ENCODE measurements around the gene CEP43.

CEP43 gene

DNA sequence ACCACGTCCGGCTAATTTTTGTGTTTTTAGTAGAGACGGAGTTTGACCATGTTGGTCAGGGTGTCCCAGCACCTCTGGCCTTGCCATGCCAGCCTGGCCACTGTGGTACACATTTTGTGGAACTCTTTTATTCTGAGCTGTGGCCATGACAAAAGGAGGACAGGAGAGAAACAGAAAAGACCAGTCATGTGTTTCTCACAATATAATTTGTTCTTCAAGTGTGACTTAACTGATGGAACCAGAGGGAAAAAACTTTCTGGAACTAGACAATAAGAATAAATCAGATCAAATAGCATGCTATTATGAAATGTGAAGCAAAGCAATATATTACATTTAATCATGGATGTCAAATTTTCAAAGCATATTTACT, 38.6 kb upstream of the CEP43 start:
- in situ Hi-C loops (cut with MboI; ENCODE audit: low sequenced_read_pairs): no loop called here

DNA sequence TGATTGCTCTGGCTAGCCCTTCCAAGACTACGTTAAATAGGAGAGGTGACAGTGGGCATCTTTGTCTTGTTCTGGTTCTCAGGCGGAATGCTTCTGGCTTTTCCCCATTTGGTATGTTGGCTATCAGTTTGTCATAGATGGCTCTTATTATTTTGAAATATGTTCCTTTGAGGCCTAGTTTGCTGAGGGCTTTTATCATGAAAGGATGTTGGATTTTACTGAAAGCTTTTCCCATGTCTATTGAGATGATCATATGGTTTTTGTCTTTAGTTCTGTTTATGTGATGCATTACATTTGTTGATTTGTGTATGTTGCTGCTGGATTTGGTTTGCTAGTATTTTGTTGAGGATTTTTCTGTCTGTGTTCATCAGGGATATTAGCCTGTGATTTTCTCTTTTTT, 32.9 kb upstream of the CEP43 start:
- in situ Hi-C loops (cut with MboI; ENCODE audit: low sequenced_read_pairs): no loop called here

DNA sequence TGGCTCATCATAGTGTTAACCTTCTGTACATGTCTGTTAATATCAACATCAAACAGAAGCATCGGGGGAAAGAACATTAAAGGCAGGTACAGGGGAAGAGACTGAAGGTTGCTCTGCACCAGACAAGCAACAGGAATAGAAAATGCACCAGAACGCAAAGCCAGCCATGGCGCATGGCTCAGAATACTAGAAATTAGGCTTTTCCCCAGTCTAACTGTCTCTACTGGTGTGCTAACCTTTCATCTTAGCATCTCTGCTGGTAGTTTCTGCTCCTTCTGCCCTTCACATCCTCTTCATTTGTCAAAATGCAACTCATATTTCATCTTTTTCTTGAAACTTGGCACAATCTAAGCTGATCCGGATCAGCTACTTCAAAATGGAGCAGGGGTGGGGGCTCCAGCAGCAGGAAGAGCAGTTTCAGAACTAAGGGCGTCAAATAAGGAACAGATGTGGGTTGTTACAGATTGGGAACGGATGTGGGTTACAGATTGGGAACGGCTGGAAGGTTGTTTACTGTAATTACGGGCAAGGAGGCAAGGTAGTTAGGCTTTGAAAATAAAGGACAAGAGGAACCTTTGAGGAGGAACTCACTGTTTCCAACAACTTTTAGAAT, 29.7 kb upstream of the CEP43 start:
- in situ Hi-C loops (cut with MboI; ENCODE audit: low sequenced_read_pairs): no loop called here

DNA sequence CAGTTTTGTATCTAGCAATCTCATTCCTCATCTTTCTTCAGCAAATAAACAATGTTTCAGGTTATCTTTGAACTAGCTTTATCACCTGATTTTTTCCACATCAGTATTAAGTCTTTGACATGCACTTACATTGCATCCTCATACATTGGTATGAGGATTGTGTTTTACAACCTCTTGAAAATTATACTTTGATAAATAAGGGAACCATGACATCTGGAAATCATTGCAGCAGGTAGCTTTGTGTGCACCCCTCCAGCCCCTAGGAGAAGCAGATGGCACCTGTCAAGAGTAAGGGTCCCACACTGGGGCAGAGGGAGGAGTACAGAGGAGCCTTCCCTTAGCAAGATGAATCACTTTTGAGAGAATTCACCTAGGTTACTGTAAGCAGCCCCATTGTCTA, 29.1 kb upstream of the CEP43 start:
- in situ Hi-C loops (cut with MboI; ENCODE audit: low sequenced_read_pairs): no loop called here

DNA sequence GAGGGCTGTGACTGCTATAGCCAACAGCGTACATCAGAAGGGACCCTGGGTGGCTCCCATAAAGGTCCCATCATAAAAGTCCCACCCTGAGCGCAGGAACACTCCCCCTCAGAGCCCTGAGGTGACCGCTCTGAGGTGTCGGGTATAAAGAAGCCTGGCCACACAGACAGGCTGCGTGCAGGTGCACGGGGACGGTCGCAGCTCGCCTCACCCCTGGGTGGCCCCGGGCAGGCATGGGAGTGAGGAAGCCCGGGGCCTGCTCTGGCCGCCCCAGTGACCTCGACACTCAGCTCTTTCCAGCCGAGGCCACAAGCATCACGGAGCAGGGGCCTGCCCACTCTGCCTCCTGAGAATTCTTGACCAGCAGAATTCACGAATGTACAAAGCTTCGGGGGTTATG, 28.4 kb upstream of the CEP43 start:
- in situ Hi-C loops (cut with MboI; ENCODE audit: low sequenced_read_pairs): no loop called here

DNA sequence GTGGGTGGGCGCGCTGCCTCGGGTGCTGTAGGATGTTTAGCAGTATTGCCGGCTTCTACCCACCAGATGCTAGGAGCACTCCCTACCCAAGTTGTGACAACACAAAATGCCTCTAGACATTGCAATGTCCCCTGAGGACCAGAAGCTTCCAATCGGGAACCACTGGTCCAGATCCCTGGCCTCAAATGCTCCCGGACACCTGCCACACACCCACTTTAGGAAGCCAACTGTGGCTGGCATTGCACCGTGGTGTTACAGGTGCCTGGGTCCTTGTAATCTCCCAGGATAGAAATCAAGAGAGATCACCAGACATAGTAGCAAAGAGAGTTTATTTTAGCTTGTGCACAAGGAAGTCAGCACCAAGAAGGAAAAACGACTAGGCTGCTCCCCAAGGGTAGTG, 27.9 kb upstream of the CEP43 start:
- in situ Hi-C loops (cut with MboI; ENCODE audit: low sequenced_read_pairs): no loop called here

DNA sequence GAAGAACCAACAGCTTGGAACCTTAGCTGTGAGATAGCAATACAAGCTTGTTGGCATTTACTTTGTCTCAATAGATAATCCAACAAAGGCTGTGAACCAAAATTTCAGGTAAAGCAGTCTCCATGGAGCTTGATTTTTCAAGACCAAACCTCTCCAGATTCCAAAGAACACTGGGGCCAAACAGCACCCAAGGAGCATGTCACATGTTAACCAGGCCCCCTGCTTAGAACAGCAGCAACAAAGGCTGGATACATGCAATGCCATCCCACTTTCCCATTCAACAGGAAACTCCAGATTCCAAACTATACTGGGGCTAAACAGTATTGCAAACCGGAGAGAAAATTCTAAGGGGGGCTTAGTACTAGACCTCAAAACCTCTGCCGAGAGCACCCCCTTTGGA, 27.1 kb upstream of the CEP43 start:
- in situ Hi-C loops (cut with MboI; ENCODE audit: low sequenced_read_pairs): no loop called here

DNA sequence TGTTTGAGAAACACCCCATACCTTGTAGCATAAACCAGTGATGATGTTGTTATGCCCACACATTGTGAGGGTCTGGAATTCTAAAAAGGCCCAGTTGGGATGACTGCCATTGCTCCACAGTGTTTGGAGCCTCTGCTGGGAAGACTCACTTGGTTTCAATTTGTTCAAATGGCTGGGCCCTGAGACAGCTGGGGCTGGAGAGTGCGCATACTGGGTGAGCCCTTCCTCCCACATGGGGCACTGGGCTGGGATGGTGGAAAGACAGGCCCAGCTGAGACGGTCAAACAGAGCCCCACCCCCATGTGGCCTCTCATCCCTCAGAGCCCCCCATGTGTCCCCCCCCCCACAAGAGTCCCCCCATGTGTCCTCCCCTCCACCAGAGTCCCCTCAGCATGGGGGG, 22.6 kb upstream of the CEP43 start:
- in situ Hi-C loops (cut with MboI; ENCODE audit: low sequenced_read_pairs): no loop called here

DNA sequence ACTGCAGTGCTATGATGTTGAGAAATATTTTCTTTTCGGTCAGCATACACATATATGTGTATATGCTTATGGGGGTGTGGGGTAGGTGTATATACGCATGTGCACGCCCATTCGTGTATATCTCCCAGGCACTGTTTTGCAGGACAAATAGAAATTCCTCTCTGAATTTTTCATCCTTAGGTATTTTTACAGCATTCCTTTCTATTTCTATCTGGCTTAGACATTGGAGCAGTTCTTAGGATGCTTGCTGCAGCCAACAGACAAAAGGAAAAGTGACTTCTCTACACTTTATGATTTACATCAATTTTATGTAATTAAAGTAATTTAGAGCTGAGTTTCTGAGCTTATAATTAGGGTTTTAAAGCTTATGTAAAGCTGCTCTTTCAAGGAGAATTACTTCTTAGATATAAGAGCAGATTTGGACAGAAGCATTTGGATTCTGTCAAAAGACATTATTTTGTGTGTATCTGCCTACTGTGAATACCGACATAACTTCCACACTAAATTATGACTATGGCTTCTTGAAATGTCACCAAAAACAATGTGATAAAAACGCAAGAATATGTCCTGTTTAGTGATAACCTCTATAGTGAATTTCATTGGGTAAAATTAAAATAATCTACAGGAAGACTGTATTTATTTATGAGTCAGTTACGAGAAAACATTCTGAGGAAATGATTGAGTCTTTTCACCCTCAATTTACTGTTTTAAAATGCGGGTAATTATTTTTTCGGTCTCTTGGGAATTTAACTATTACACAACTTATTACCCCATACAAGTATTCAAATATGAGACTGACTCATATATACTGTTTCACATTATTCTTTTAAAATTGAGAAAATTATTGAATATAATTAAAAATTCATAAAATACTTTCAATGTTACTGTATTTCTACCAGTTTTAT, 21.3 kb upstream of the CEP43 start:
- in situ Hi-C loops (cut with MboI; ENCODE audit: low sequenced_read_pairs): no loop called here

DNA sequence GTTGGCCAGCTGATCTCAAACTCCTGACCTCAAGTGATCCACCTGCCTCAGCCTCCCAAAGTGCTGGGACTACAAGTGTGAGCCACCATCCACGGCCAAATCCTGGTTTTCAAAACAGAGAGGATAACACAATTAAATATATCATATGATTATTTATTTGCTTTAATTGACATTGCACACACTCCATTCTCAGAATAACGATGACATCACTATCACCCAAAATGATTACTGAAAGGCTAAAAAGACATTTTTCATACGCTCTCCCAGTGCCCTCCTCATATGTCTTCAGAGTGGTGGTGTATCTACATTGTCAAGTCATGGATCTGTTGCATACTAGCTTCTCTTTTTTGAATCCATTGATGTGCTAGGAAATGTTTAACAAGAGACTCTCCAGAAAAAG, 18.5 kb upstream of the CEP43 start:
- in situ Hi-C loops (cut with MboI; ENCODE audit: low sequenced_read_pairs): no loop called here

DNA sequence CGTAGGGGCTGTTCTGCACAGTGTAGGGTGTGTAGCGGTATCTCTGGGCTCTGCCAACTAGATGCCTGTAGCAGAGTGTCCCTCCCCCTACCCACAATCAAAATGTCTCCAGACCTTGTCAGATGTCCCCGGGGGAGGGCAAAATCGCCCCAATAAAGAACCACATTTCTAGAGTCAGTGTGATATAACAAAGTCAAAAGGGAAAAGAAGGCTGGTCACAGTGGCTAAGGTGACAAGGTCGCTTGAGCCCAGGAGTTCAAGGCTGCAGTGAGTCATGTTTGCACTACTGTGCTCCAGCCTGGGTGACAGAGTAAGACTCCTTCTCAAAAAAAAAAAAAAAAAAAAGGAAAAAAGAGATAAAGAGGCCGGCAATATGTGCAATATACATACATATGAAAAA, 11.7 kb upstream of the CEP43 start:
- in situ Hi-C loops (cut with MboI; ENCODE audit: low sequenced_read_pairs): no loop called here

DNA sequence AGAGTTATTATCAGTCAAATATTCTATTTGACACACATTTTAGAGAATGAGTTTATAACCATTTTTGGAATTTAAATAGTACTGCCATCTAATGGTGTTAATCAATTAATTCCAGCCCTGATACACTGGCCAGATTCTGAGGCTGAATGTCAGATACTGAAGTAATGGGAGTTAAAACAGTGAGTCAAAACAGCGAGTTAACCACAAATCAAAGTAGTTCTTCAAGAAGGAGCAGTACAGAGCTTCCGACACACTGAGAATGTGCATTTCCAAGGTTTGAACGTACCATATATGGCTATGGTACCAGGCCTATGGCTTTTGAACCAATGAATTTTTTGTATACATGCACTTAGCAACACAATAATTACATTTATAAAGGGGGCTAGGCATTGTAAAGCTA, 11.3 kb upstream of the CEP43 start:
- in situ Hi-C loops (cut with MboI; ENCODE audit: low sequenced_read_pairs): no loop called here

DNA sequence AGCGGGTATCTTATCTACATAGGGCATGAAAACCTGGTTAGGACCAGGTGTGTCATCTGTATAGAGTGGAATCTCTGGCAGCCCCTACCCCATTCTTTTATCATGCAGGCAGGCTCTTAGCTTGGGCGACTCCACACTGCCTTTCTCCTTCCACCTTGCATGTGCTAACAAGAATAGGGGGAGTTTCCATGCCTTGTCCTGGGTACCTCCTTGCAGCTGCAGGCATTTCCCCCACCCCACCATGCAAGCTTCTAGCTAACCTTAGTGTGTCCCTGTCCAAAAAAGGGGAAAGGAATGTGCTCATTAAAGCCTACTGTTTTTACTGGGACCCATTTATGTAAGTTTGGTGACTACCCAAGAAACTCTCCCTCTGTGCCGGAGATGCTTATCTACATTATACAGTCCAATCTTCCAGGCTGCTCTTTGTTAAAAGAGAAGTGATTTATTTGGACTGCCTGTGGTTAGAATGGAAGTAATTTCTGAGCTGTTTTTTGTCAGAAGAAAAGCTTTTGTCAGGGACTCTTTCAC, 10.5 kb upstream of the CEP43 start:
- in situ Hi-C loops (cut with MboI; ENCODE audit: low sequenced_read_pairs): no loop called here

DNA sequence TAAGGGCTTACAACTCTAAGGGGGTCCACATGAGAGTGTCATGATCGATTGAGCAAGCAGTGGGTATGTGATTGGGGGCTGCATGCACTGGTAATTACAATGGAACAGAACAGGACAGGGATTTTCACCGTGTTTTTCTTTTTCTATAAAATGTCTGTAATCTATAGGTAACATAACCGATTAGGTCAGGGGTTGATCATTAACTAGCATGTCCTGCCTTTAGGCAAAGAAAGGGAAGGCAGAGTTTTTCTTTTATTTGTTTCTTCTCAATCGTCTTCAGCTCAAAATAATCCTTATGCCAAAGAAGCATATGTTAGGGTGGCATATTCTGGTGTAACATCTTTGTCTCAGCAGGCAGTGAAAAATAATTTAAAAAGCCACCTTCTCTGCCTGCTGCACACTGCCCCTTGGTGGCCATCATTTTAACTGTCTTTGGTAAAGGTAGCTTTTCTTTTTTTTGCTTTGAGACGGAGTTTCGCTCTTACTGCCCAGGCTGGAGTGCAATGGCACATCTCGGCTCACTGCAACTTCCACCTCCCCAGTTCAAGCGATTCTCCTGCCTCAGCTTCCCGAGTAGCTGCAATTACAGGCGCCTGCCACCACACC, 9.7 kb upstream of the CEP43 start:
- in situ Hi-C loops (cut with MboI; ENCODE audit: low sequenced_read_pairs): loop anchor here (10.0 kb wide), 1 partner anchor 215 kb away; no protein-coding TSS in a partner anchor

DNA sequence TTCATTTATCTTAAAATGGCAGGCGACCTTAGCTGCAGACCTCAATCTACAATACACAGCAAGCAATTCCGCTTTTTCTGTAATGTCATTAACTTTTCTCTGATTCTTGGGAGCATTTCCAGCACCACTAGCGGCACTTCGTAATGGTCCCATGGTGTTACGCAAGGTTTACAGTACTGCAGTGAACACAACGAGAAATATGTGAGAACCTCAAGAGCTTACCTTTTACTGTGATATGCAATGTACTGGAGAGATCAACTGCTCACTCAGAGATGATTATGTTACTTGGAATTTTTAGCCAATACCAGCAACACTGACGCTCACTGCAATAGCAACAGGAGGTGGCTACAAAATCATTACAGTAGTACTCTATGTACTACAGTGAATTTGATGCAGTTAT, 2.8 kb upstream of the CEP43 start:
- in situ Hi-C loops (cut with MboI; ENCODE audit: low sequenced_read_pairs): loop anchor here (10.0 kb wide), 1 partner anchor 222 kb away; no protein-coding TSS in a partner anchor

DNA sequence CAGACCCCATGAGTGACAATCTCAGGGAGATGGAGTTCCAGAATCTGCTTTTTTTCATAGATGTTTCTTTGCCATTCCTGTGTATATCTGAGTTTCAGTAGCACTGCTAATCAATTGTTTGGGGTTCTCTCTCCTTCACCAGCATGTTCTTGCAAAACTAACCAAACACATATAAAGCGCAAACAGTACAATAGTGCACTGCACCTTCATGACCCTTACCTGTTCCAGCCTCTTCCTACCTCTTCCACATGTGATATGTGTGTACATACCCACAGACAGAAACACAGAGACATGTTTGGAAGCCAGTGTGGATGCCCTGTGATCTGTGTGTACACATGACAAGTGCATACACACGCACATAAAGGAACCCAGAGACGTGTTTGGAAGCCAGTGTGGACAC, 1.8 kb upstream of the CEP43 start:
- in situ Hi-C loops (cut with MboI; ENCODE audit: low sequenced_read_pairs): loop anchor here (10.0 kb wide), 1 partner anchor 223 kb away; no protein-coding TSS in a partner anchor

DNA sequence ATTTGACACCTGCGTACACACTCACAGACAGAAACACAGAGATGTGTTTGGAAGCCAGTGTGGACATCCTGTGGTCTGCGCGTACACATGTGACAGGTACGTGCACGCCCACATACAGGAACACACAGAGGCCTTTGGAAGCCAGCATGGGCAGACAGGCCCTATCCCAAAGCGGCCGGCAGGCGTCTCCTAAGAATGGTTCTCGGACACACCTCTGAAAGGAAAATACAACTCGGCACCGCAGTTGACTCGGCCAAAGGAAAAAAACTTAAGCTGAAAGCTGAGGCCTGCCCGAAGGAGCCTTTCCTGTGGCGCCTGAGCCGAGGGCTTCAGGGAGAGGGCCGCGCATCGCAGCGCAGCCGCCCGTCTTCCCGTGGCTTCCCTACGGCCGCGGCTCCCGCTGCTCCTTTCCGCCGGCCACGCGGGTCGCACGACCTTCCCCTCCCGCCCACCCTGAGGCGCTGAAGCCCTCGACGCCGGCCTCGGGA, 1.4 kb upstream of the CEP43 start:
- in situ Hi-C loops (cut with MboI; ENCODE audit: low sequenced_read_pairs): loop anchor here (10.0 kb wide), 1 partner anchor 223 kb away; no protein-coding TSS in a partner anchor

DNA sequence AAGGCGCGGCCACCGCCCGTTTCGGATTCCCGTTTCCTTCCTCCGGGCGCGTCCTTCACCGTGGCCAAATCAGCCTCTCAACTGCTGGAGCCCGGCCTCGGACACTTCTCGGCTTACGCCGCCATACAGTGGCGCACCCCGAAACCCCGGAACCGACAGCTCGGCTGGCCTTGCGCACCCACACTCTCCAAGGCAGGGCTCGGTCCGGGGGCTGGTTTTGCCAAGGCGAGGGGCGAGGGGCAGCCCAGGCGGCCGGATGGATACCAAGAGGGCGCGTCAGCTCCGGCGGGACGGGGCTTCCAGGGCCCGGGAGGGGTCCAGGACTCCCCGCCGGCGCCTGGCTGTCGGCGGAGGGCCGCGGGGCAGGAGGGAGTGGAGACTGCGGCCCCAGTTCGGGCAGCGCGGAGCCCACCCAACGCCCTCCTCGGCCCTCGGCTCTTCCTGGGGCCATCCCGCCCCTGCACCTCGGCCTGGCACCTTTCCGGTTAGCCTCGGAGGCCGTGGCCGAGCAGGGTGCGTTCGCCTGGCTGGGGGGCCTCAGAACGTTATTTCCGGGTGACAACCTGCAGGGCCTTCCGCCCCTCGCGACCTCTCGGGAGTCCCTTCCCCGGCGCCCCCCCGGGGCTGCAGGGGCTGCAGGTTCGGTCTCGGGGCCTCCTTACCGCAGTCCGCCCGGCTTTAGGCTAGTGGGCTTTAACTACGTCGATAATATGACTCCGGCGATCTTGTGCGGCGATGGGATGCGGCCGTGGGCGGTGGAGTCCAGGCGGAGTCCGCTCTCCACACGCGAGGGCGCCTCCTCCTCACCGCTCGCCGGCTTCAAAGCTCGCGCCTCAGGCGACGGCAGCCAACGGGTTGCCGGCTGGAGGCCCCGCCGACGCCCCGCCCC, 697 bp upstream of the CEP43 start:
- in situ Hi-C loops (cut with MboI; ENCODE audit: low sequenced_read_pairs): loop anchor here (10.0 kb wide), 1 partner anchor 224 kb away; no protein-coding TSS in a partner anchor

DNA sequence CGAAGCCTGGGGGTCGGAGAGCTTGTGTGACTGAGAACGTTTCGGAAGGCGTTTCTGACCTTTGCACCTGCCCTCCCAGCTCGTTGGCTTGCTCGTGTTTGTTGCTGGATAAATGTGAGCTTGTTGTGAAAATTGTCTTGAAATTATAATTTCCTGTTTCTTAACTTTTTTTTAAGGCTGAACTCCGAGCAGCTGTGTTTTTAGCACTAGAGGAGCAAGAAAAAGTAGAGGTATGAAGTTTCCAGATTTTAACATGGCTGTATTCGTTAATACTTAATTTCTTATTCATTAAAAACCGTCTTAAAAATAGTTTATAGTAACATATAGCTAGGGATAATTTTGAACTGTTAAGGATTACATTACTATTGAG, 672 bp downstream of the CEP43 start:
- in situ Hi-C loops (cut with MboI; ENCODE audit: low sequenced_read_pairs): loop anchor here (10.0 kb wide), 1 partner anchor 225 kb away; no protein-coding TSS in a partner anchor

DNA sequence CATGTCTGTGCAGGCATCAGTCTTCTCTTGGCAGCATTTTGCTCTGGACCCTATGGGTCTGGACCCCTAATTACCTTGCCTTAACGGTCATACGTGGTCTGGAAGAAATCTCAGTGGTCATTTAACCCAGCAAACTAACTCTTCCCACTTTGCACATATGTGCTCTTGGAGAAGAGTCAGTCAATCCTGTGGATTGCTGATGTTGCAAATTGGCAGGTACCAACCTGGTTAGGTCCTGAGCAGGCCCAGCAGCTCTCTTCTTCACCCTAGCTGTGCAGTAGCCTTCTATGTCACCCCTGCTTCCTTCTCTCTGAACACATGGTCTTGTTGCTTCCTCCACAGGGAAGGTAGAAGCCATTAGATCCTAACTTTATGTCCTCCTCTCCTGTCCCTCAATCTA, 1.6 kb downstream of the CEP43 start:
- in situ Hi-C loops (cut with MboI; ENCODE audit: low sequenced_read_pairs): no loop called here
